GM18526 (cell line): ENCODE data around the gene AMMECR1.

Experiments used
- POLR2A ChIP-seq: IDR thresholded peaks from 3 replicates; pipeline ENCODE4 v1.6.1; 2011; ENCODE audit not compliant: insufficient read length; ENCODE audit errors: extremely low read depth

The AMMECR1 gene

GRCh38 chrX:110170029-110170428 lies 147.9 kb downstream of the AMMECR1 start:
- TF ChIP-seq POLR2A = no peak

- no peak for TF ChIP-seq POLR2A
These were observed 149.3 kb downstream of the AMMECR1 start for GRCh38 chrX:110168585-110168984.

- no peak for TF ChIP-seq POLR2A
These were observed 149.9 kb downstream of the AMMECR1 start for GRCh38 chrX:110167952-110168451.

- no peak for TF ChIP-seq POLR2A
These were observed 154.4 kb downstream of the AMMECR1 start for GRCh38 chrX:110163488-110163887.

- TF ChIP-seq POLR2A = no peak
These were observed 155.0 kb downstream of the AMMECR1 start for GRCh38 chrX:110162867-110163266.

- TF ChIP-seq POLR2A = no peak
These were observed 155.8 kb downstream of the AMMECR1 start for GRCh38 chrX:110162131-110162530.

- no peak for TF ChIP-seq POLR2A
These were observed 156.6 kb downstream of the AMMECR1 start for GRCh38 chrX:110161361-110161686.

GRCh38 chrX:110159865-110160264 lies 158.0 kb downstream of the AMMECR1 start:
- TF ChIP-seq POLR2A = no peak

- no peak for TF ChIP-seq POLR2A
These were observed 158.7 kb downstream of the AMMECR1 start for GRCh38 chrX:110159235-110159634.

- no peak for TF ChIP-seq POLR2A
These were observed 160.4 kb downstream of the AMMECR1 start for GRCh38 chrX:110157444-110157843.

GRCh38 chrX:110156167-110156754 lies 161.6 kb downstream of the AMMECR1 start:
- TF ChIP-seq POLR2A = no peak

GRCh38 chrX:110155759-110156158 lies 162.1 kb downstream of the AMMECR1 start:
- TF ChIP-seq POLR2A = no peak

GRCh38 chrX:110153896-110154295 lies 164.0 kb downstream of the AMMECR1 start:
- no peak for TF ChIP-seq POLR2A

- no peak for TF ChIP-seq POLR2A
These were observed 164.6 kb downstream of the AMMECR1 start for GRCh38 chrX:110153244-110153643.

- no peak for TF ChIP-seq POLR2A
These were observed 171.4 kb downstream of the AMMECR1 start for GRCh38 chrX:110146521-110146920.

- no peak for TF ChIP-seq POLR2A
These were observed 172.0 kb downstream of the AMMECR1 start for GRCh38 chrX:110145854-110146253.

- TF ChIP-seq POLR2A = no peak
These were observed 172.6 kb downstream of the AMMECR1 start for GRCh38 chrX:110145311-110145710.
